GM12878 (cell line): ENCODE results near the gene PPP1R13B. TPM values are rescaled to one million over a fixed set of nuclear protein-coding genes. Genes with fewer than 3 reads are reported as not detected.

Experiments used
- ATAC-seq: fragments of 200-7000 bp; cut with Tn5 transposase; 3 replicates; pipeline ENCODE4 v1.9.1; 2020; ENCODE audit warnings: mild to moderate bottlenecking, moderate library complexity
- BruUV-seq: library from RNA; stranded (reverse); fragments of 400-500 nt; replicated peaks from 2 replicates; lab custom pipeline; 2021; lab: Mats Ljungman, UMichigan
- CTCF ChIA-PET: fragments of 300-600 bp; sonication (Branson Sonifier 250); formaldehyde crosslinking; extraction: SDS; loops from one replicate; lab custom pipeline; 2021; ENCODE audit warnings: inconsistent platforms; lab: Yijun Ruan, JAX
- POLR2A ChIA-PET: fragments of 350-600 bp; formaldehyde crosslinking; extraction: SDS; loops from one replicate; lab custom pipeline; 2021; ENCODE audit warnings: inconsistent platforms; lab: Charles Lee
- RAD21 ChIA-PET: fragments of 300-600 bp; sonication (Branson Sonifier 250); formaldehyde crosslinking; loops from one replicate; lab custom pipeline; 2023; ENCODE audit warnings: antibody characterized with exemption; ENCODE audit not compliant: unreplicated experiment; lab: Charles Lee
- SMC1A ChIA-PET: fragments of 300-600 bp; sonication (Branson Sonifier 250); formaldehyde crosslinking; loops from one replicate; lab custom pipeline; 2023; ENCODE audit not compliant: unreplicated experiment, uncharacterized antibody; lab: Charles Lee
- DNase-seq: peaks from one replicate; pipeline ENCODE4 v3.0.0-alpha.2; 2011; ENCODE audit warnings: low read depth, low spot score
- FAIRE-seq: peaks from 3 replicates; lab custom pipeline; 2011; peaks lifted over from hg19 to GRCh38; lab: Jason Lieb, UNC
- H2AFZ ChIP-seq: 2 replicates; pipeline ENCODE4 v1.6.0; 2011; ENCODE audit warnings: low read depth, low read length, control low read depth; ENCODE audit not compliant: control insufficient read depth
- H3K27ac ChIP-seq: 2 replicates; pipeline ENCODE4 v1.5.1; 2011; ENCODE audit warnings: control low read depth; ENCODE audit not compliant: control insufficient read depth, insufficient read depth
- H3K27me3 ChIP-seq, 2 experiments: replicated peaks in 1 of 2; 2 replicates each; pipeline versions ENCODE4 v1.6.0 to v1.6.1; 2011; ENCODE audit warnings: low read length in 1 of 2; ENCODE audit not compliant: control insufficient read depth in 2 of 2, insufficient read depth in 2 of 2
- H3K36me3 ChIP-seq, 2 experiments: 2 replicates each; pipeline ENCODE4 v1.5.1; 2011; ENCODE audit warnings: low read length in 1 of 2; ENCODE audit not compliant: control insufficient read depth in 2 of 2, insufficient read depth in 2 of 2
- H3K4me1 ChIP-seq: 2 replicates; pipeline ENCODE4 v1.6.1; 2011; ENCODE audit warnings: mild to moderate bottlenecking, low read length, moderate library complexity, mixed read lengths; ENCODE audit not compliant: control insufficient read depth, insufficient read depth
- H3K4me2 ChIP-seq: 2 replicates; pipeline ENCODE4 v1.6.0; 2011; ENCODE audit warnings: control low read depth; ENCODE audit not compliant: control insufficient read depth, insufficient read depth
- H3K4me3 ChIP-seq: fragments of 200-600 bp; sonication (generic); 2 replicates; pipeline ENCODE4 v1.5.1; 2016
- H3K79me2 ChIP-seq: 2 replicates; pipeline ENCODE4 v1.6.0; 2011; ENCODE audit warnings: low read length; ENCODE audit not compliant: control insufficient read depth, insufficient read depth
- H3K9ac ChIP-seq: 2 replicates; pipeline ENCODE4 v1.8.0; 2011; ENCODE audit warnings: low read length, control low read depth, mixed read lengths; ENCODE audit not compliant: control insufficient read depth, insufficient read depth
- H3K9me3 ChIP-seq: replicated peaks from 3 replicates; pipeline ENCODE4 v1.5.1; 2011; ENCODE audit warnings: mild to moderate bottlenecking, low read length; ENCODE audit not compliant: control insufficient read depth, insufficient read depth
- H4K20me1 ChIP-seq: 2 replicates; pipeline ENCODE4 v1.6.0; 2011; ENCODE audit not compliant: control insufficient read depth, insufficient read depth
- BCL3 ChIP-seq: IDR thresholded peaks from 2 replicates; pipeline ENCODE4 v1.6.1; 2011; ENCODE audit warnings: borderline replicate concordance, low read depth, mild to moderate bottlenecking, moderate library complexity, low read length; ENCODE audit not compliant: insufficient read depth, poor library complexity, severe bottlenecking
- GATAD2B ChIP-seq: fragments of 450-650 bp; conservative IDR thresholded peaks from 2 replicates; pipeline ENCODE4 v1.6.1; 2017; ENCODE audit warnings: low read depth, mild to moderate bottlenecking, moderate library complexity
- IRF4 ChIP-seq: IDR thresholded peaks from 2 replicates; pipeline ENCODE4 v1.6.1; 2011; ENCODE audit warnings: low read depth, low read length
- KLF5 ChIP-seq: fragments of 450-650 bp; IDR thresholded peaks from 2 replicates; pipeline ENCODE4 v1.6.1; 2014; ENCODE audit warnings: mild to moderate bottlenecking; ENCODE audit not compliant: partially characterized antibody
- MLLT1 ChIP-seq: fragments of 450-650 bp; IDR thresholded peaks from 2 replicates; pipeline ENCODE4 v1.6.1; 2016; ENCODE audit warnings: mild to moderate bottlenecking
- PKNOX1 ChIP-seq: fragments of 450-650 bp; IDR thresholded peaks from 2 replicates; pipeline ENCODE4 v1.6.1; 2016; ENCODE audit warnings: mild to moderate bottlenecking
- RUNX3 ChIP-seq: IDR thresholded peaks from 2 replicates; pipeline ENCODE4 v1.6.1; 2012; ENCODE audit warnings: low read length, inconsistent platforms
- SRF ChIP-seq, 2 experiments: IDR thresholded peaks; 2 replicates each; pipeline ENCODE4 v1.6.1; 2011; ENCODE audit warnings: low read depth in 2 of 2, low read length in 2 of 2, mild to moderate bottlenecking in 1 of 2, moderate library complexity in 1 of 2
- TARDBP ChIP-seq: IDR thresholded peaks from 2 replicates; pipeline ENCODE4 v1.6.1; 2016; ENCODE audit warnings: borderline replicate concordance
- ZNF207 ChIP-seq: fragments of 450-650 bp; IDR thresholded peaks from 2 replicates; pipeline ENCODE4 v1.6.1; 2014; ENCODE audit warnings: antibody characterized with exemption, mild to moderate bottlenecking, borderline replicate concordance
- WGBS: methylation state at CpG from one replicate; pipeline ENCODE4 v1.1.6; 2016; ENCODE audit warnings: low lambda C conversion rate; ENCODE audit not compliant: insufficient replicate concordance, insufficient coverage; ENCODE audit errors: missing lambda C conversion rate; 5-methylcytosine and 5-hydroxymethylcytosine counted together
- in situ Hi-C: fragments of 300-500 bp; cut with MboI; formaldehyde crosslinking; loops from 9 replicates; pipeline ENCODE4 v1.14.3; 2018; ENCODE audit warnings: mixed read lengths
- intact Hi-C: fragments of 100-400 bp; cut with micrococcal nuclease; formaldehyde crosslinking; loops from one replicate; pipeline ENCODE4 v1.14.2; 2022; ENCODE audit not compliant: unreplicated experiment
- polyA plus RNA-seq, 11 experiments: library from polyadenylated mRNA; depleted of rRNA in 4 of 11; unstranded in 6 of 11; stranded (reverse) in 5 of 11; fragments of >200 nt; fragmentation: Nextera tagmentation in 4 of 11; fragmentation: Illumina TruSeq in 1 of 11; extraction: Ambion mirVana in 4 of 11; extraction: Trizol in 1 of 11; gene quantifications; 1 replicate in 1 of 11; 2 replicates in 10 of 11; pipeline versions ENCODE4 v1.2.1 to v1.2.3, GENCODE V29; 2011 to 2016; ENCODE audit warnings: inconsistent platforms in 2 of 11, missing spikeins in 2 of 11, low read depth in 1 of 11
- total RNA-seq, 4 experiments: library from RNA; depleted of rRNA in 3 of 4; stranded (reverse); fragments of >200 nt in 3 of 4; fragmentation: Illumina TruSeq in 1 of 4; extraction: Trizol in 1 of 4; gene quantifications; 2 replicates each; pipeline versions ENCODE4 v1.2.1 to v1.2.3, GENCODE V29; 2013 to 2021

PPP1R13B gene
- total and polyA plus RNA-seq, 10 of the 15 experiments (the other 5 are each of a cell fraction or from before 2014, with no cell fraction given) = 0.16 to 8.1 (median 3.2) TPM

GRCh38 chr14:103739793-103740501 is 107.4 kb downstream of the PPP1R13B start:
- ChIA-PET SMC1A (interaction anchor here (1.1 kb wide), 1 partner anchor 66 kb away, joined by 3 read pairs; no protein-coding TSS in a partner anchor), CTCF (no interaction called here)
- H3K9ac ChIP-seq = no peak overlapping the region
- BruUV-seq = no TSS peak
- no peak for TF ChIP-seq SRF (IDR thresholded peaks at IDR 0.05; ENCODE audit: low read depth in 2 of 2, low read length in 2 of 2)
- no peak for TF ChIP-seq TARDBP
- TF ChIP-seq, all 136 proteins: peak for 0
- ChIA-PET POLR2A (no interaction called here), RAD21 (no interaction called here)
- DNase-seq (no peak), FAIRE-seq (no peak), ATAC-seq (no peak)
- in situ Hi-C loops = no loop called here
- WGBS = 86% methylated on average over 30 of the region's 30 CpGs
- Histone ChIP-seq H3K9me3 (no peaks in the 10 kb centered on the region), H3K4me1 (no peaks in the 10 kb centered on the region), H3K4me2 (no peak overlapping the region), H3K27ac (no peak overlapping the region), H3K27me3 (no peaks in the 10 kb centered on the region), H4K20me1 (no peaks in the 10 kb centered on the region), H2AFZ (no peak overlapping the region), H3K36me3 (no peaks in the 10 kb centered on the region; a peak in 2 of 4 replicates), H3K4me3 (no peak overlapping the region), H3K79me2 (no peaks in the 10 kb centered on the region)
- intact Hi-C loops = no loop called here

- Histone ChIP-seq H3K36me3 (no peaks in the 10 kb centered on the region; a peak in 2 of 4 replicates), H3K4me3 (no peak overlapping the region), H4K20me1 (no peaks in the 10 kb centered on the region), H3K9ac (no peak overlapping the region), H3K79me2 (no peaks in the 10 kb centered on the region), H3K9me3 (no peaks in the 10 kb centered on the region), H3K27me3 (no peaks in the 10 kb centered on the region), H3K4me2 (no peak overlapping the region), H3K4me1 (no peaks in the 10 kb centered on the region), H3K27ac (no peak overlapping the region), H2AFZ (no peak overlapping the region)
- intact Hi-C loops (no loop called here), in situ Hi-C loops (no loop called here)
- TF ChIP-seq GATAD2B (no peak), BCL3 (no peak), ZNF207 (no peak), IRF4 (no peak), PKNOX1 (no peak), KLF5 (no peak), RUNX3 (no peak), MLLT1 (no peak)
- FAIRE-seq (no peak), ATAC-seq (no peak), DNase-seq (no peak)
- ChIA-PET SMC1A (interaction anchor here (1.1 kb wide), 1 partner anchor 66 kb away, joined by 3 read pairs; no protein-coding TSS in a partner anchor), CTCF (no interaction called here), POLR2A (no interaction called here), RAD21 (no interaction called here)
- no TSS peak for BruUV-seq
- WGBS = 98% methylated on average over 6 of the region's 6 CpGs
Observed at GRCh38 chr14:103739466-103739792, 107.9 kb downstream of the PPP1R13B start.
